T-helper 2 cell treated with Interferon-gamma antibody and Interleukin-4, amounts not matched to agents 5 μg/mL and 100 μg/mL, for 36 hours (primary cell): ENCODE results near the gene ATP5F1C.
"Not testable (repeated sequence)": the region's sequence is repeated elsewhere in the genome, so short reads cannot be mapped to it uniquely, and the experiment has no call there.

Experiments used
- DNase-seq: peaks from one replicate; pipeline ENCODE4 v3.0.0; 2021; ENCODE audit warnings: low spot score
- H3K27ac Mint-ChIP-seq: one replicate; pipeline ENCODE4 v1.8.0; 2021; ENCODE audit warnings: mild to moderate bottlenecking, mixed read lengths
- H3K27me3 Mint-ChIP-seq: one replicate; pipeline ENCODE4 v1.8.0; 2021; ENCODE audit warnings: low read depth, mixed read lengths
- H3K36me3 Mint-ChIP-seq: one replicate; pipeline ENCODE4 v1.8.0; 2021; ENCODE audit warnings: low read depth, mixed read lengths
- H3K4me1 Mint-ChIP-seq: one replicate; pipeline ENCODE4 v1.8.0; 2021; ENCODE audit warnings: low read depth, mixed read lengths
- H3K4me3 Mint-ChIP-seq: one replicate; pipeline ENCODE4 v1.8.0; 2022; ENCODE audit warnings: mild to moderate bottlenecking, moderate library complexity, mixed read lengths
- H3K9me3 Mint-ChIP-seq: one replicate; pipeline ENCODE4 v1.8.0; 2021; ENCODE audit warnings: mixed read lengths

The ATP5F1C gene

DNA sequence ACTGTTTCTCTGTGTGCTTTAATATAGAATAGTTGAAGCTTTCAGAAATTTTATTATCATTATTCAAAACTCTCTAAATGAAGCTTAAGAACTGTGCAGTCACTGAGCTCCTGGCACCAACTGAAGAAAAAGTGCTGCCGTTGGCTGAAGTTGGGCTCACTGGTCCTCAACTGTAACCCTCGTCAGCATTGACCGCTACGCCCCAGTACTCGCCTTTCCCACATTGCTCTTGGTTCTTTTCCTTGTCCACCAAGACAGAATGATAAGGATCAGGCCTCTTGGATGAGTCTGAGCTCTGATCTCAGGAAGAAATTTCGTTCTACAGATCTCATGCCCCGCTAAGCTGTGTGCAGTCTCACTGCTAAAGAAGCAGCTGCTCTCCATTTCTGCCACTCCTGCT lies 22.5 kb downstream of the ATP5F1C start:
- H3K27ac Mint-ChIP-seq, result no peak overlapping the region
- no peaks in the 10 kb centered on the region for H3K4me1 Mint-ChIP-seq
- peaks cover 4% of the 10 kb centered on the region for H3K27me3 Mint-ChIP-seq
- peaks cover 9% of the 10 kb centered on the region for H3K36me3 Mint-ChIP-seq
- no peaks in the 10 kb centered on the region for H3K9me3 Mint-ChIP-seq
- H3K4me3 Mint-ChIP-seq, result no peak overlapping the region
- no peak for DNase-seq

DNA sequence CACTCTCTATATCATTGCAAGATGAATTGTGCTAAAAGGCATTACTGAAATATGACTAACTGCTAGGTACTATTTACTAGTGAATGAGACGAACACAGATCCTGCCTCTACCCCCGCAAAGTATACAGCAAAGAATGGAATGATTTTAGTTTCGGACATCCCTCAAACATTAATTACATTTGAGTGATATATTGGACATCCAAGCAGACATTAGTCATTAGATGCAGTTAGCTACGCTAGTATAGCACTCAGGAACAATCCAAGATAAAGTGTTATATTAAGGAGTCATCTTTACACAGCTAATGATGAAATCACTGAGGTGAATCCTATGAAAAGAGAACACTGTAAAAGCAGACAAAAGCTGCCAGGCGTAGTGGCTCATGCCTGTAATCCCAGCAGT lies 23.0 kb downstream of the ATP5F1C start:
- DNase-seq, result no peak
- Mint-ChIP-seq H3K27me3 (peaks cover 4% of the 10 kb centered on the region), H3K4me1 (no peaks in the 10 kb centered on the region), H3K4me3 (no peak overlapping the region), H3K27ac (no peak overlapping the region), H3K36me3 (peaks cover 9% of the 10 kb centered on the region), H3K9me3 (no peaks in the 10 kb centered on the region)

DNA sequence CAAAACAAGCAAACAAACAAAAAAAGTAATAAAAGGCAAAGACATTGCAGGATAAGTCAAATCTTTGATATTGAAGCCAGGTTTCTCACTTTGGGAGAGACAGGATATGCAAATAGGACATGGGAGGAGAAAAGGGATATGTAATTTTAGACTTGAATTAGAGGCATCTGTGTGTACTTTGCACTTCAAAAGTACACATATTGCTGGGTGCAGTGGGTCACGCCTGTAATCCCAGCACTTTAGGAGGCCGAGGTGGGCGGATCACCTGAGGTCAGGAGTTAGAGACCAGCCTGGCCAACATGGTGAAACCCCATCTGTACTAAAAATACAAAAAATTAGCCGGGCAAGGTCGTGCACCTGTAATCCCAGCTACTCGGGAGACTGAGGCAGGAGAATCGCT lies 23.8 kb downstream of the ATP5F1C start:
- not testable (repeated sequence) for H3K27ac Mint-ChIP-seq, H3K4me3 Mint-ChIP-seq, DNase-seq, H3K9me3 Mint-ChIP-seq, H3K4me1 Mint-ChIP-seq, H3K36me3 Mint-ChIP-seq
- H3K27me3 Mint-ChIP-seq, result peaks cover 10% of the 10 kb centered on the region

DNA sequence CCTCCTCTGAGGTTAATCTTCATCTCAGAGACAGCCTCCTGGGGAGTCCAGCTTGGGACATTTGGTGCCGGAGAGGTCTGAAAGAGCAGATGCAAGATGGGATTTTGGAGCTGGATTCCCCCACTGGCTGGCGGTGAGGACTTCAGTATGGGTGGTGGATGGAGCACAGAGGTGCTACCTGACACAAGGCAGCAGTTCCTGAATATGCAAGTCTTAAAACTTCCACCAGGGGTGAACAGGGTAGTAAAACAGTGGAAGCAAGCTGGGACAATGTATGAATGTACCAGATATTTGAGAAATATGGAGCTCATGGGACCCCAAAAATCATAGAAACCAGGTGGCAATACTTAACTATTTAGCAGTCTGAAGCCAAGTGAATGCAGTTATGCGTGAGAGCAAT lies 25.5 kb downstream of the ATP5F1C start:
- Mint-ChIP-seq H3K9me3 (no peaks in the 10 kb centered on the region), H3K36me3 (no peaks in the 10 kb centered on the region), H3K4me1 (peaks cover 4% of the 10 kb centered on the region), H3K27me3 (peaks cover 21% of the 10 kb centered on the region), H3K27ac (no peak overlapping the region), H3K4me3 (no peak overlapping the region)
- no peak for DNase-seq

DNA sequence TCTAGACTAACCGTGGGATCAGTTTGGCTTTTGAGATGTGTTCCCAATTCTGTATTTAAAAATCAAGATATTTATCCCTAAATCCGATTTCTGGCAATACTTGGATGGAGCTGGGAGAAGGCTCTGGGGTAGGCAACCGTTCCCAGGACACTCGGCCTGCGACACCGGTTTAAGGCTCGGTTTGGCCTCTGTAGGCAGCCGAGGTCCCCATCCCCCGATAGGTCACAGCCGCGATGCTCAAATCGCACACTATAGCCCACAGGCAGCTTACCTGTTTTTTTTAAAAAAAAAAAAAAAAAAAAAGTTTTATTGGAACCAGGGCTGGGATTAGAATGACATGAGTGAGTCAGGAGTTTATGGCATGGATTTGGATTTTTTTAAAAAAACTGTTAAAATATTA lies 29.6 kb downstream of the ATP5F1C start:
- H3K4me3 Mint-ChIP-seq, result peak overlapping the region; percentile 93
- H3K36me3 Mint-ChIP-seq, result peaks cover 8% of the 10 kb centered on the region
- H3K27me3 Mint-ChIP-seq, result peaks cover 21% of the 10 kb centered on the region
- H3K9me3 Mint-ChIP-seq, result no peaks in the 10 kb centered on the region
- DNase-seq, result no peak
- H3K4me1 Mint-ChIP-seq, result peaks cover 20% of the 10 kb centered on the region
- H3K27ac Mint-ChIP-seq, result no peak overlapping the region

DNA sequence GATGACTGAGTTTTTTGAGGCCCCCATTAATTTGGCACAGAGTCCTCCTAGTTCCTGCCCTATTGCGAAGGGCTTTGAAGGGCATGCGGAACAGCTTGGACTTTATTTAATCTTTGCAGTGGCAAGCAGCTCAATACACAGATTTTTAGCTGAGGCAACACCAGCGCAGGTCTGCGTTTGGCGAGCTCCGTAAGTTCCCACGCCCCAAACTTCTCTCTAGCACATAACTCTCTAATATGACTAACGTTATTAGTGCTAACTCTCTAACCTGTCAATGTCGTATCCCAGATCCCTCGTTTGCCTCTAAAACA lies 30.0 kb downstream of the ATP5F1C start:
- Mint-ChIP-seq H3K27me3 (peaks cover 21% of the 10 kb centered on the region), H3K36me3 (peaks cover 8% of the 10 kb centered on the region), H3K4me1 (peaks cover 20% of the 10 kb centered on the region), H3K27ac (peak overlapping the region; percentile 87), H3K9me3 (no peaks in the 10 kb centered on the region), H3K4me3 (peak overlapping the region; percentile 93)
- DNase-seq, result no peak

DNA sequence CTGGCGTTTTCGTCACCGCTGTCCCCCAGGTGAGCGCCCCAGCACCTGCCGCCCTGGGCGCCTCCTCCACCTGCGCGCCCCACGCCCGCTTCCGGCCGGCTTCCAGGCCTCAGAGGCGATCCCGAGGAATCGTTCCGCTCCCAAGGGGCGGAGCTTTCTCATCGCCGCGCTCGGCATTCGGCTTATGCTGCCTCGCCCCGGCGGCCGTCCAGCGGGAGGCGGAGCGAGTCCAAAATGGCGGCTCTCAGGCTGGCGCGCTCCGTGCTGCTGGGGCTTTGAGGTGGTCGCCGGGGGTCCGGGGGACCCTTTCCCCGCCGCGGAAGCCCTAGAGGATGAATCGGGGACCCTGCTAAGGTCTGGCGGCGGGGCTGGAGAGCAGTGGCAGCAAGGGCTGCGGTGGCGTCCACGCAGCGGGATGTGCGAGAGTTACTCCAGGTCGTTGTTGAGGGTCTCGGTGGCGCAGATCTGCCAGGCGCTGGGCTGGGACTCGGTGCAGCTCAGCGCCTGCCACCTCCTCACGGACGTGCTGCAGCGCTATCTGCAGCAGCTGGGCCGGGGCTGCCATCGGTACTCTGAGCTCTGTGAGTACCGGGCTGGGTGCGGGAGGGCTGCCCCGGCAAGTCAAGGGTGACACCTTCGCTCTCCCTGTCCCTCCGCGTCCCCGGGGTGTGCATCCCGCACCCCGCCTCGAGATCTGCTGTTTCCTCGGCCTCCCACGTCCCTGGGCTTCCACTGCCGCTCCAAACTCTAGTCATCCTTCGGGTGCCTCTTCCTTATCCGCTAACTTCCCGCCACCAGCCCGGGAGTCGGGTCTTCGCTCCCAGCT lies 30.5 kb downstream of the ATP5F1C start, which contains the start of gene TAF3:
Gene TAF3 (plus strand): TSS at position 211 of the 826 bp plus-strand sequence. CDS start 205 bp downstream, at position 416.
- Mint-ChIP-seq H3K27me3 (peaks cover 19% of the 10 kb centered on the region), H3K4me3 (peak within 1 kb of the TSS; percentile 93), H3K4me1 (peaks cover 20% of the 10 kb centered on the region), H3K27ac (peak within 1 kb of the TSS; percentile 87), H3K9me3 (no peaks in the 10 kb centered on the region), H3K36me3 (peaks cover 8% of the 10 kb centered on the region)
- DNase-seq, result peak; percentile 93

DNA sequence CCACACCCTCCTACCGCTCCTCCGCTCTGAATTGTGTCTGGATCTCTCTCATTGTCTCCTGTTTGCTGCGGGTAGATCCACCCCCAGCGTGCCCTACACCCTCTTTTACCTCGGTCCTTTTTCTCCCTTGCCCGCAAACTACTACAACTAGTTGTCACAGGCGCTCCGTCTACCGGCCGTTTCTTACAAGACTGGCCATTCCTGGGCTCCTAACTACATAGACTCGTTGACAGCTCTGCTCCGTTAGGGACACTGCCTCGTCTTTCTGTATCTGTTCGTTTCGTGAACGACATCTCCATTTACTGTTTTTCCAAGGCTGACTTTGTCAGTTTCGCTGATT lies 31.1 kb downstream of the ATP5F1C start:
- Mint-ChIP-seq H3K4me1 (peaks cover 20% of the 10 kb centered on the region), H3K4me3 (peak overlapping the region; percentile 93), H3K27me3 (peaks cover 17% of the 10 kb centered on the region), H3K36me3 (peaks cover 8% of the 10 kb centered on the region), H3K27ac (peak overlapping the region; percentile 87), H3K9me3 (no peaks in the 10 kb centered on the region)
- peak; percentile 29 for DNase-seq

DNA sequence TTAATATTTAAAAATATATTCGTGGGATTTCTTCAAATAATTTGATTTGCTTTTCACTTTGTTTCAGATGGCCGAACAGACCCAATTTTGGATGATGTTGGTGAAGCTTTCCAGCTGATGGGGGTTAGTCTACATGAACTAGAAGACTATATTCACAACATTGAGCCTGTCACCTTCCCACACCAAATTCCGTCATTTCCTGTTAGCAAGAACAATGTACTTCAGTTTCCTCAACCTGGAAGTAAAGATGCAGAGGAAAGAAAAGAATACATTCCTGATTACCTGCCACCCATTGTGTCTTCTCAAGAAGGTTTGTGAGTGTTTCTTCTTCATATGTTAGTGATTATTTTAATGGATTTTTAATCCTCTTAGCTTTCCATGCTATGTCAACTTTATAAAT lies 36.3 kb downstream of the ATP5F1C start:
- Mint-ChIP-seq H3K27me3 (no peaks in the 10 kb centered on the region), H3K4me1 (peaks cover 14% of the 10 kb centered on the region), H3K4me3 (no peak overlapping the region), H3K27ac (no peak overlapping the region), H3K9me3 (no peaks in the 10 kb centered on the region), H3K36me3 (peaks cover 28% of the 10 kb centered on the region)
- no peak for DNase-seq

DNA sequence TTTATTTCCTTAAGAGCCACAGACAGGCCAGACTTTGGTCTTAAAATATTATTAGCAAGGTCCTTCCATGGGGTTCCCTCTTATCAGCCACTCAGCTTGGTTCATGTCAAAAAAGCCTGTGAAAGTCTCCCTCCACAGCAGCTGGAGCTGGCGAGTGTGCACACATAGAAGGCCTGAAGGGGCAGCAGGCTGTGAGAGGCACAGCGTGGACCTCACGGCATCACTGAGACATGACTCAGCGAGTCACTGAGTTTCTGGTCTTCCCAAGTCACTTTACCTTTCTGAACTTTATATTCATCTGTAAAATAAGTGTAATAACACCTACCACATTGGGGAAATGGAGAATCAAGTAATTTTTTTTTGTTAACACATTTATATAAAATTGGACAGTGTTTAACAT lies 39.0 kb downstream of the ATP5F1C start:
- Mint-ChIP-seq H3K27ac (no peak overlapping the region), H3K4me3 (no peak overlapping the region), H3K27me3 (no peaks in the 10 kb centered on the region), H3K36me3 (peaks cover 30% of the 10 kb centered on the region), H3K4me1 (peaks cover under 1% of the 10 kb centered on the region), H3K9me3 (no peaks in the 10 kb centered on the region)
- no peak for DNase-seq

DNA sequence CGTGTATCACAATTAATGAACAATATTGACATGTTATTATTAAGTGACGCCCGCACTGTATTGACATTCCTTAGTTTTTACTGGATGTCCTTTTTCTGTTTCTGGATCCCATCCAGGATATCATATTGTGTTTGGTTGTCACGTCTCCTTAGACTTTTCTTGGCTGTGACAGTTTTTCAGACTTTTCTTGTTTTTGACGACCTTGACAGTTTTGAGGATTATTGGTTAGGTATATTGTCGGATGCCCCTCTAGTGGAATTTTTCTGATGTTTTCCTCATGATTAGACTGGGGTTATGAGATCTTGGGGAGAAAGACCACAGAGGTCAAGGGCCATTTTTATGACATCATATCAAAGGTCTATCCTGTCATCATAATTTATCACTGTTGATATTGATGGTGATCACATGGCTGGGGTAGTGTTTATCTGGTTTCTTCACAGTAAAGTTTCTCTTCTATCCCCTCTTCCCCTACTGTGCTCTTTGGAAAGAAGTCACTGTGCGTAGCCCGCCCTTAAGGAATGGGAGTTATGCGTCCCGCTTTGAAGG lies 41.4 kb downstream of the ATP5F1C start:
- H3K27ac Mint-ChIP-seq, result no peak overlapping the region
- H3K4me3 Mint-ChIP-seq, result no peak overlapping the region
- DNase-seq, result no peak
- H3K9me3 Mint-ChIP-seq, result no peaks in the 10 kb centered on the region
- no peaks in the 10 kb centered on the region for H3K27me3 Mint-ChIP-seq
- peaks cover 30% of the 10 kb centered on the region for H3K36me3 Mint-ChIP-seq
- peaks cover 8% of the 10 kb centered on the region for H3K4me1 Mint-ChIP-seq

DNA sequence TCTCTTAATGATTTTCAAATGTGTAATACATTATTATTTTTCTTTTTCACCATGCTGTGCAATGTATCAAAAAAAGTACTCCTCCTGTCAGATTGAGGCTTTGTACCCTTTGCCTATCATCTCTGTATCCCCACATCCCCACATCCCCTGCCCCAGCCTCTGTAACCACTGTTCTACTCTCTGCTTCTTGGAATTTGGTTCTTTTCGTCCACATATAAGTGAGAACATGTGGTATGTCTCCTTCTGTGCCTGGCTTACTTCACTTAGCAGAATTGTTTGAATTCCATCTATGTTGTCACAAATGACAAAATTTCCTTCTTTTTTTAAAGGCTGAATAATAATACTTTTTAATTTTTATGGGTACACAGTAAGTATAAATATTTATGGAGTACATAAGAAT lies 44.1 kb downstream of the ATP5F1C start:
- H3K27me3 Mint-ChIP-seq, result no peaks in the 10 kb centered on the region
- no peak for DNase-seq
- H3K27ac Mint-ChIP-seq, result no peak overlapping the region
- H3K4me3 Mint-ChIP-seq, result no peak overlapping the region
- no peaks in the 10 kb centered on the region for H3K9me3 Mint-ChIP-seq
- peaks cover 30% of the 10 kb centered on the region for H3K36me3 Mint-ChIP-seq
- H3K4me1 Mint-ChIP-seq, result peaks cover 8% of the 10 kb centered on the region

DNA sequence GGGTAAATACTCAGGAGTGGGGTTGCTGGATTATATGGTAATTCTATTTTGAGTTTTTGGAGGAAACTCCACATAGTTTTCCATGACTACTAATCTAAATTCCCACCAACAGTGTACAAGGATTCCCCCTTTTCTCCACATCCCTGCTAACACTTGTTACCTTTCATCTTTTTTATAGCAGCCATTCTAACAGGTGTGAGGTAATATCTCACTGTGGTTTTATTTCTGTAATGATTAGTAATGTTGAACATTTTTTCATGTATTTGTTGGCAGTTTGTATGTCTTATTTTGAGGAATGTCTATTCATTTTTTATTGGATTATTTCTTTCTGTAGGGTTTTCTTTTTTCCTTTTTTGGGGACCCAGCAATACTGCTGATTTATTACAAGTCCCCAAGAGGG lies 45.2 kb downstream of the ATP5F1C start:
- peaks cover 8% of the 10 kb centered on the region for H3K4me1 Mint-ChIP-seq

DNA sequence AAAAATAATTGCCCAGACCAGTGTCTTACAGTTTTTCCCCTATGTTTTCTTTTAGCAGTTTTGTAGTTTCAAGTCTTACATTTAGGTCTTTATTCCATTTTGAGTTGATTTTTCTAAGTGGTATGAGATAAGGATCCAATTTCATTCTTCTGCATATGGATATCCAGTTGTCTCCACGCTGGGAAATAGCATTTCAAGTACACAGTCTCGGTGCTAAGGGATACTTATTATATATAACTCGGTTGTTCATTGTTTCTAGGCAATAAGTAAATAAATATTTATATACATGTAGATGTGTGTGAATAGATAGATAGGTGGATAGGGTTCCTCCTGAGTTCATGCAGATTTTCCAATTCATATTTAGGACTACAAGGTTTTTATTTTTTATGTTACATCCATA lies 46.3 kb downstream of the ATP5F1C start:
- H3K36me3 Mint-ChIP-seq, result peaks cover 27% of the 10 kb centered on the region

More for the DNA sequence above, 45.2 kb downstream of the ATP5F1C start:
- no peak overlapping the region for H3K27ac Mint-ChIP-seq
- H3K4me3 Mint-ChIP-seq, result no peak overlapping the region
- H3K36me3 Mint-ChIP-seq, result peaks cover 29% of the 10 kb centered on the region
- no peak for DNase-seq
- no peaks in the 10 kb centered on the region for H3K9me3 Mint-ChIP-seq
- no peaks in the 10 kb centered on the region for H3K27me3 Mint-ChIP-seq

DNA sequence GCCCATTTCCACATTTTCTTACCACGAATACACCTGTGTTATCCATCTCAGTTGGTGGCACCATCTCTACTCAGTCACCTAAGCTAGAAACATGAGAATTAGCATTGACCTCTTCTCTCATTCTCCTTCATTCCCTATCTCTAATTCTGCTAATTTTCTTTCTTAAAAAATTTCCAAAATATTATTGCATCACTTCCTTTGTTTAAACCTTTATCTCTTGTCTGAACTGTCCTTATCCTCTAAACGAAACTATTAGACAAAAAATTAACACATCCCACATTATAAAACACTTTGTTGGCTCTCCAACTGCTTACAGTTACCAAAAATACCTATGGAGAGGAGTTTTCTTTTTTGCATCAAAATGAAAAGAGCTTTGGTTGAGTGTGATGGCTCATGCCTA lies 48.6 kb downstream of the ATP5F1C start:
- H3K9me3 Mint-ChIP-seq, result no peaks in the 10 kb centered on the region
- peaks cover 9% of the 10 kb centered on the region for H3K4me1 Mint-ChIP-seq
- DNase-seq, result no peak
- no peak overlapping the region for H3K27ac Mint-ChIP-seq
- no peaks in the 10 kb centered on the region for H3K27me3 Mint-ChIP-seq
- H3K36me3 Mint-ChIP-seq, result peaks cover 24% of the 10 kb centered on the region
- no peak overlapping the region for H3K4me3 Mint-ChIP-seq

More for the DNA sequence above, 46.3 kb downstream of the ATP5F1C start:
- peaks cover 8% of the 10 kb centered on the region for H3K4me1 Mint-ChIP-seq
- H3K9me3 Mint-ChIP-seq, result no peaks in the 10 kb centered on the region
- DNase-seq, result no peak
- no peak overlapping the region for H3K4me3 Mint-ChIP-seq
- no peak overlapping the region for H3K27ac Mint-ChIP-seq
- no peaks in the 10 kb centered on the region for H3K27me3 Mint-ChIP-seq
